Common myeloid progenitor, CD34-positive (primary cell): ENCODE results near the gene CLDN6.
A peak's percentile ranks its signal among the peaks of the same experiment; 100 is the strongest.

Experiments used
- CTCF ChIA-PET: fragments of 350-600 bp; sonication (Branson Sonifier 250); formaldehyde crosslinking; loops from one replicate; lab custom pipeline; 2021; ENCODE audit warnings: antibody characterized with exemption; lab: Charles Lee
- POLR2A ChIA-PET: fragments of 350-600 bp; sonication (Branson Sonifier 250); formaldehyde crosslinking; loops from one replicate; lab custom pipeline; 2021; ENCODE audit warnings: antibody characterized with exemption; lab: Charles Lee
- DNase-seq, 3 donors: peaks; one replicate each; pipeline versions ENCODE4 v3.0.0 to v3.0.0-alpha.2; 2013
- H3K27ac ChIP-seq, 2 experiments: 1 replicate in 1 of 2; 2 replicates in 1 of 2; pipeline ENCODE4 v1.7.0; 2013; ENCODE audit warnings: inconsistent platforms in 2 of 2, low read length in 2 of 2, mild to moderate bottlenecking in 2 of 2, low read depth in 1 of 2, moderate library complexity in 1 of 2; ENCODE audit not compliant: severe bottlenecking in 2 of 2, insufficient read depth in 1 of 2, poor library complexity in 1 of 2
- H3K27me3 ChIP-seq, 5 experiments: replicated peaks in 2 of 5; 1 replicate in 3 of 5; 2 replicates in 2 of 5; pipeline versions ENCODE4 v1.6.1 to v1.7.0; 2013; ENCODE audit warnings: low read length in 4 of 5, mild to moderate bottlenecking in 2 of 5, moderate library complexity in 2 of 5, inconsistent platforms in 1 of 5; ENCODE audit not compliant: insufficient read depth in 5 of 5, control insufficient read depth in 4 of 5
- H3K36me3 ChIP-seq, 4 experiments: 1 replicate in 2 of 4; 2 replicates in 2 of 4; pipeline versions ENCODE4 v1.6.1 to v1.7.0; 2013; ENCODE audit warnings: low read length in 3 of 4, control low read depth in 1 of 4, mild to moderate bottlenecking in 1 of 4; ENCODE audit not compliant: control insufficient read depth in 4 of 4, insufficient read depth in 4 of 4
- H3K4me1 ChIP-seq, 4 experiments: 1 replicate in 3 of 4; 2 replicates in 1 of 4; pipeline versions ENCODE4 v1.6.1 to v1.7.1; 2013; ENCODE audit warnings: low read length in 3 of 4, mild to moderate bottlenecking in 3 of 4, control low read depth in 1 of 4, inconsistent platforms in 1 of 4, moderate library complexity in 1 of 4; ENCODE audit not compliant: control insufficient read depth in 4 of 4, insufficient read depth in 4 of 4; ENCODE audit errors: control extremely low read depth in 1 of 4
- H3K4me3 ChIP-seq, 7 experiments: 1 replicate in 4 of 7; 2 replicates in 3 of 7; pipeline versions ENCODE4 v1.5.1 to v1.7.0; 2013; ENCODE audit warnings: mild to moderate bottlenecking in 7 of 7, low read length in 6 of 7, moderate library complexity in 6 of 7, inconsistent platforms in 2 of 7, low read depth in 2 of 7, control low read depth in 1 of 7; ENCODE audit not compliant: insufficient read depth in 4 of 7, control insufficient read depth in 1 of 7; ENCODE audit errors: extremely low read depth in 1 of 7
- H3K9me3 ChIP-seq, 5 experiments: 1 replicate in 4 of 5; 2 replicates in 1 of 5; pipeline versions ENCODE4 v1.6.1 to v1.7.1; 2013; ENCODE audit warnings: low read length in 4 of 5, mild to moderate bottlenecking in 2 of 5, inconsistent platforms in 1 of 5, low read depth in 1 of 5, moderate library complexity in 1 of 5; ENCODE audit not compliant: control insufficient read depth in 4 of 5, insufficient read depth in 2 of 5; ENCODE audit errors: control extremely low read depth in 1 of 5
- WGBS: methylation state at CpG from one replicate; pipeline ENCODE4 v1.1.5; 2013; ENCODE audit not compliant: insufficient coverage; 5-methylcytosine and 5-hydroxymethylcytosine counted together

The CLDN6 gene

DNA sequence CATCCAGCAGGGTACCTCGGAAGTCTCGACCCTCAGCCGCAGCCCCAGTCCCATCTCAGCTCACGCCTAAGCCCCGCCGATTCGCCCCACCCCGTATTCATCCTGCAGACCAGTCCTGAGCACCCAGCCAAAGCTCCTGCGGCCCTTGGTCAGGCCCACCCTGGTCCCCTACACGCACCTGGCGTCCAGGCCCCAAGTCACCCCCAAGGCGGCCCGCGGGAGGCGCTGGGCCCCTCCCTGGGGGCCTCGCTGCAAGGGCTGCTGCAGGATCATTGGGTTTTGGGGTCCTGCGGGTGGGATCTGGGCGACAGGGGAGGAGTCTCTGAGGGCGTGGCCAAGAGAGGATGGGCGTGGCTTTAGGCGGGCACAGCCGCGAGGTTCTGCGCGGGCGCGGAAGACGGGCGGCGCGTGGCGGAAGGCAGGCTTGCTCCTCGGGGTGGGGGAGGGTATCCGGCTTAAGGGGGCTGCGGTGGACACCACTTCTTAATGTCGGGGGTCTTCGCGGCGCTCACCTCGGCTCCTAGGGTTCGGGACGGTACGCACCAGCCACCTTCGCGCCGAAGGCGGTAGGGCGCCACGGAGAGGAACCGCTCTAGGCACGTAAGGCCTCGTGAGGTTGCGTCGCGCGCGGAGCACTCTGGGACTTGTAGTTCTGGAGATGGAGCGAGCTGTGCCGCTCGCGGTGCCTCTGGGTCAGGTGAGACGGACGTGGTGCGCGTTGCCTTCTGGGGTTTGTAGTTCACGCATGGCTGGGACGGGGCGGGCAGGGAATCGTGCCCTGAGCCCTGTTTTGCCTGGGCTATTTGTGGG lies 5.9 kb upstream of the CLDN6 start, which contains the start of the genes HCFC1R1 and THOC6:
Gene HCFC1R1 (minus strand): TSS at position 274 of the 810 bp plus-strand sequence. CDS start 1 bp downstream, at position 273.
Gene THOC6 (plus strand): TSS at position 367 of the 810 bp plus-strand sequence. CDS start 292 bp downstream, at position 659.
- Histone ChIP-seq H3K4me3 (peak within 1 kb of the TSS; percentile 16 to 82 (median 77)), H3K36me3 (peaks cover 5 to 22% (median 19%) of the 10 kb centered on the region in 4 experiments), H3K4me1 (peaks cover 0 to 61% (median 57%) of the 10 kb centered on the region in 4 experiments), H3K27ac (peak within 1 kb of the TSS; percentile 81 to 90), H3K27me3 (peaks cover 0 to 6% (median 4%) of the 10 kb centered on the region in 5 experiments), H3K9me3 (no peaks in the 10 kb centered on the region)
- under 1% methylated on average over 58 of the region's 69 CpGs for WGBS
- CTCF ChIA-PET, result interaction anchor here (1.3 to 12.5 kb wide), 6 partner anchors 7 to 21 kb away, joined by 3 to 197 read pairs (median 53); no protein-coding TSS in a partner anchor
- POLR2A ChIA-PET, result no interaction called here
- peak; percentile 98 for DNase-seq

DNA sequence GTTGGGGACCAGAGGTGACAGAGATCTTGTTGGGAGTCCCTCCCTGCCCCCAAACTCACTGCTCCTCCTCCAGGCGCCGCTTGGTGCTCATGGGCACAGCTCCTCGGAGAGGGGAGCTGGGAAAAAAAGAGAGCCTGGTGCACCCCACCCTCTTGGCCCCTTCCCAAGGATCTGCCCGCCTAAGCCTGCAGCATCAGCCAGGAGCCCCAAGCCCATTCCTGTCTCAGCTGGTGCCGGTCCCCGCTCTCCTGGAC lies 5.4 kb upstream of the CLDN6 start:
- ChIA-PET POLR2A (interaction anchor here (3.5 kb wide), 1 partner anchor 16 kb away, joined by 15 read pairs; no protein-coding TSS in a partner anchor), CTCF (interaction anchor here (1.4 to 6.4 kb wide), 4 partner anchors 8 to 19 kb away, joined by 3 to 101 read pairs (median 52); no protein-coding TSS in a partner anchor)
- H3K27ac ChIP-seq, result peak overlapping the region in 1 of 2 experiments; percentile 90
- H3K36me3 ChIP-seq, result peaks cover 5 to 22% (median 19%) of the 10 kb centered on the region in 4 experiments
- no peak for DNase-seq
- peaks cover 0 to under 1% (median 0%) of the 10 kb centered on the region in 5 experiments for H3K27me3 ChIP-seq
- peak overlapping the region; percentile 16 to 82 (median 77) for H3K4me3 ChIP-seq
- WGBS, result 36% methylated on average over 3 of the region's 6 CpGs
- H3K9me3 ChIP-seq, result no peaks in the 10 kb centered on the region
- peaks cover 0 to 60% (median 57%) of the 10 kb centered on the region in 4 experiments for H3K4me1 ChIP-seq

DNA sequence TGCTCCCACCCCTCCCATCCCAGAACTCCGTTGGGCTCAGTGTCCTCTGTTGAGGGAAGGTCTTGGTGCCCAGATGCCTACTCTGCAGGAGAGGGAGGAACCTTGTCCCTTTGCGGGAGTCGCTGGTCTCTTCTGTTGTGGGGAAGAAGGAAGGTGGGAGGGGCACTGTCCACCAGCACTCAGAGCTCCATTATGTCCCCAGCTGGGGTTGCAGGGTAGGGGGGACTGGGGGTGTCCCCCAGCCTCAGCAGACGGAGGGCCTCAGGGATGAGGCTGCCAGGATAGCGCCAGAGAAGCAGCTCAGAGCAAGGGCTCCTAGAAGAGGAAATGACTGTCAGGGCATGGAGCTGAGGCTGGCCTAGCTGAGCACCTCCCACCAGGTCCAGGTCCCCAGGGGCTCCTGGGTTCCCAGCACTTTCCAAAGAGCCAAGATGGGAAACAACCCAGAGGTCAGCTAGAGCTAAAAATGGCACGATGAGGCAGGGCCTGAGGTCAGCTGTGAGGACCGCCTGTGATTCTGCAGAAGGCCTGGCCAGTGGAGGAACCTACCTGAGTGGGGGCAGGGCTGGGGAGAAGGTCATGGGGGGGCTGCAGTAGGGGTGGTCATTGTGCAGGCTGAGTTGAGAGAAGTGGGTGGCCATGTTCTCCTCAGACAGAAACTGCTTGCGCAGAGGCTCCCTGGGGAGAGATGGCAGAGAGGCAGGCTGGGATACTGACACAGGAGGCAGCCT lies 4.9 kb upstream of the CLDN6 start:
- Histone ChIP-seq H3K27me3 (no peaks in the 10 kb centered on the region), H3K27ac (peak overlapping the region in 1 of 2 experiments; percentile 60), H3K9me3 (no peaks in the 10 kb centered on the region), H3K4me1 (peaks cover 0 to 61% (median 58%) of the 10 kb centered on the region in 4 experiments), H3K4me3 (peak overlapping the region in 5 of 7 experiments; percentile 16 to 82 (median 79)), H3K36me3 (peaks cover 5 to 22% (median 19%) of the 10 kb centered on the region in 4 experiments)
- CTCF ChIA-PET, result interaction anchor here (1.0 to 6.4 kb wide), 6 partner anchors 8 to 66 kb away, joined by 3 to 101 read pairs (median 13); no protein-coding TSS in a partner anchor
- 67% methylated on average over 7 of the region's 8 CpGs for WGBS
- DNase-seq, result no peak
- POLR2A ChIA-PET, result interaction anchor here (0.6 to 3.5 kb wide), 3 partner anchors 12 to 19 kb away, joined by 3 to 15 read pairs (median 7); no protein-coding TSS in a partner anchor

GRCh38 chr16:3022208-3022683 lies 4.3 kb upstream of the CLDN6 start:
- Histone ChIP-seq H3K27ac (peak overlapping the region in 1 of 2 experiments; percentile 64), H3K4me1 (peaks cover 0 to 60% (median 57%) of the 10 kb centered on the region in 4 experiments), H3K9me3 (no peaks in the 10 kb centered on the region), H3K36me3 (peaks cover 5 to 19% (median 18%) of the 10 kb centered on the region in 4 experiments), H3K27me3 (no peaks in the 10 kb centered on the region), H3K4me3 (peak overlapping the region in 4 of 7 experiments; percentile 52 to 80 (median 72))
- ChIA-PET POLR2A (interaction anchor here (0.6 to 3.5 kb wide), 3 partner anchors 11 to 19 kb away, joined by 3 to 15 read pairs (median 7); no protein-coding TSS in a partner anchor), CTCF (interaction anchor here (1.0 to 6.4 kb wide), 5 partner anchors 8 to 67 kb away, joined by 3 to 101 read pairs (median 22); no protein-coding TSS in a partner anchor)
- WGBS, result 33% methylated on average over 7 of the region's 8 CpGs
- peak; percentile 62 to 84 (median 84) for DNase-seq

DNA sequence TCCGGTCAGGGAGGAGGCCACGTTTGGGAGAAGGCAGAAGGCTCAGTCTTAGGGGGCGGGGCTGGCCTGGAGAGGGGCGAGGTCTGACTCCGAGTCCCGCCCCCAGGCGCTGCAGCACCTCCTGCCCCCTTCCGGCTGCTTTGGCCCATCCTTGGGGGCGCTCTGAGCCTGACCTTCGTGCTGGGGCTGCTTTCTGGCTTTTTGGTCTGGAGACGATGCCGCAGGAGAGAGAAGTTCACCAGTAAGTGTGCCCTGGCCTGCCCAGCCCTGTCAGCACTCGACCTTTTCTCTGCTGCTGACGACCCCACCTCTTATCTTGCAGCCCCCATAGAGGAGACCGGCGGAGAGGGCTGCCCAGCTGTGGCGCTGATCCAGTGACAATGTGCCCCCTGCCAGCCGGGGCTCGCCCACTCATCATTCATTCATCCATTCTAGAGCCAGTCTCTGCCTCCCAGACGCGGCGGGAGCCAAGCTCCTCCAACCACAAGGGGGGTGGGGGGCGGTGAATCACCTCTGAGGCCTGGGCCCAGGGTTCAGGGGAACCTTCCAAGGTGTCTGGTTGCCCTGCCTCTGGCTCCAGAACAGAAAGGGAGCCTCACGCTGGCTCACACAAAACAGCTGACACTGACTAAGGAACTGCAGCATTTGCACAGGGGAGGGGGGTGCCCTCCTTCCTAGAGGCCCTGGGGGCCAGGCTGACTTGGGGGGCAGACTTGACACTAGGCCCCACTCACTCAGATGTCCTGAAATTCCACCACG lies 3.6 kb upstream of the CLDN6 start:
- H3K36me3 ChIP-seq, result peaks cover 4 to 12% (median 12%) of the 10 kb centered on the region in 4 experiments
- peak; percentile 64 to 72 (median 66) for DNase-seq
- peak overlapping the region in 1 of 2 experiments; percentile 64 for H3K27ac ChIP-seq
- peak overlapping the region; percentile 28 to 80 (median 64) for H3K4me3 ChIP-seq
- CTCF ChIA-PET, result interaction anchor here (5.1 to 6.4 kb wide), 3 partner anchors 9 to 18 kb away, joined by 22 to 101 read pairs (median 100); no protein-coding TSS in a partner anchor
- no peaks in the 10 kb centered on the region for H3K9me3 ChIP-seq
- POLR2A ChIA-PET, result interaction anchor here (1.0 to 3.5 kb wide), 4 partner anchors 8 to 18 kb away, joined by 3 to 15 read pairs (median 3); no protein-coding TSS in a partner anchor
- no peaks in the 10 kb centered on the region for H3K27me3 ChIP-seq
- H3K4me1 ChIP-seq, result peaks cover 0 to 60% (median 57%) of the 10 kb centered on the region in 4 experiments
- WGBS, result 8% methylated on average over 17 of the region's 25 CpGs
